LNCaP clone FGC (cell line): ENCODE results near the gene DDX27.
"Not testable (repeated sequence)": the region's sequence is repeated elsewhere in the genome, so short reads cannot be mapped to it uniquely, and the experiment has no call there.

ENCODE experiments used
- DNase-seq: peaks from one replicate; pipeline ENCODE4 v3.0.0-alpha.2; 2011; ENCODE audit warnings: low read depth
- H3K4me3 ChIP-seq: 2 replicates; pipeline ENCODE4 v1.5.1; 2011; ENCODE audit warnings: mild to moderate bottlenecking, low read depth, low read length, control low read depth
- TF ChIP-seq, protein P1 (sequence below): IDR thresholded peaks from 2 replicates; pipeline ENCODE4 v1.5.1; 2012; ENCODE audit warnings: mild to moderate bottlenecking; ENCODE audit not compliant: control insufficient read depth, insufficient read depth; ENCODE audit errors: extremely low read depth

The DDX27 gene

DNA sequence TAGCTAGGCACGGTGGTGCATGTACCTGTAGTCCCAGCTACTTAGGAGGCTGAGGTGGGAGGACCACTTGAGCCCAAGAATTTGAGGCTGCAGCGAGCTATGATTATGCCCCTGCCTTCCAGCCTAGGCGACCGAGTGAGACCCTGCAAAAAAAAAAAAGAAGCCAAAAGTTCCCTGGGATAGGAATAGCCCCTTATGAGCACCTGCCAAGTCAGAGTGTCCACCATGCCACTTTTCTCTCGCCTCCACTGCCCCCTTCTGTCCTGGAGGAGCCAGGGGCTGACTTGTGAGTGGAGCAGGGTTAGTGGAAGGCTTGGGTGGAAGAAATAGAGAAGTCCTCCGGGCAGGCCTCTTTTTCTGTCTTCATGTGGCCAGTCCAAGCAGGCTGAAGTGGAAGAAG, 12.1 kb upstream of the DDX27 start:
- no peak for DNase-seq
- no peak overlapping the region for H3K4me3 ChIP-seq
- TF ChIP-seq, protein P1, sequence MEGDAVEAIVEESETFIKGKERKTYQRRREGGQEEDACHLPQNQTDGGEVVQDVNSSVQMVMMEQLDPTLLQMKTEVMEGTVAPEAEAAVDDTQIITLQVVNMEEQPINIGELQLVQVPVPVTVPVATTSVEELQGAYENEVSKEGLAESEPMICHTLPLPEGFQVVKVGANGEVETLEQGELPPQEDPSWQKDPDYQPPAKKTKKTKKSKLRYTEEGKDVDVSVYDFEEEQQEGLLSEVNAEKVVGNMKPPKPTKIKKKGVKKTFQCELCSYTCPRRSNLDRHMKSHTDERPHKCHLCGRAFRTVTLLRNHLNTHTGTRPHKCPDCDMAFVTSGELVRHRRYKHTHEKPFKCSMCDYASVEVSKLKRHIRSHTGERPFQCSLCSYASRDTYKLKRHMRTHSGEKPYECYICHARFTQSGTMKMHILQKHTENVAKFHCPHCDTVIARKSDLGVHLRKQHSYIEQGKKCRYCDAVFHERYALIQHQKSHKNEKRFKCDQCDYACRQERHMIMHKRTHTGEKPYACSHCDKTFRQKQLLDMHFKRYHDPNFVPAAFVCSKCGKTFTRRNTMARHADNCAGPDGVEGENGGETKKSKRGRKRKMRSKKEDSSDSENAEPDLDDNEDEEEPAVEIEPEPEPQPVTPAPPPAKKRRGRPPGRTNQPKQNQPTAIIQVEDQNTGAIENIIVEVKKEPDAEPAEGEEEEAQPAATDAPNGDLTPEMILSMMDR, result no peak

DNA sequence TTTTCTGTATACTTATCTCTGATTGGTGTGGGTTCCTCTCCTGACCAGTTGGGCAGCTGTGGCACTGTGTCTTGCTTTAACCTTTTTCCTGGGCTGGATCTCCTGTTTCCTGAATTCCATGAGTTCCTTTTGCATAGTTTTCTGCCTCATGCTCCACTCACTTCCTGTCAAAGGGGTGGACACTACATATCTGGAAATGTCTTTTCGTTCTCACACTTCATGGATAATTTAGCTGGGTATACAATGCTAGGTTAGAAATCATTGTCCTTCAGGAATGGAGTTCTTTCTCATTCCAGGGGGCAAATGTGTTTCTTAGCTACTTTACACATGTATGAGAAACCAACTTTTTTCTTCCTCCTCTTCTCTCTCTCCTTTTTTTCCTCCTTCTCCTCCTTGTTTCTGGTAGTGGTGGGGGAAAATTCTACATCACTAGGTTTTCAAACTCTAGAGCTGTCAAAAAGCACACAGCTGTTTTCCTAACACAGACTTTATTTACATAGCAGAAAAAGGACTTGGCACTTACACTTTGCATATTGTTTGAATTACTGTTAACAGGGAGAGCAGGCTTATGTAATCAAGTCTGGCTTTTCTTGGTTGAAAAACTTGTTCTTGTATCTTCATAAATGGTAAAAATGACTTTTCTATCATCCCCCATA, 9.0 kb upstream of the DDX27 start:
- TF ChIP-seq, protein P1, result no peak
- DNase-seq, result peak; percentile 54

DNA sequence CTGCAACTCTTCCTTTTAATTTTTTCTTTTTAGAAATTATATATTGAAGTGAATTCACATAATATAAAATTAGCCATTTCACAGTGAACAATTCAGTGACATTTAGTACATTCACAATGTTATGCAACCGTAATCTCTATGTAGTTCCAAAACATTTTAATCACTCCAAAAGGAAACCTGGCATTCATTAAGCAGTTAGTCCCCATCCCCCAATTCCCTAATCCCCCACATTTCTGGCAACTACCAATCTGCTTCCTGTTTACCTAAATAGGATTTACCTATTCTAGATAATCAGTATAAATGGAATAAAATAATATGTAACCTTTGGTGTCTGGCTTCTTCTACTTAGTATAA, 8.5 kb upstream of the DDX27 start:
- DNase-seq, result no peak
- H3K4me3 ChIP-seq, result no peak overlapping the region
- TF ChIP-seq, protein P1, result no peak

More for the DNA sequence above, 9.0 kb upstream of the DDX27 start:
- H3K4me3 ChIP-seq, result no peak overlapping the region

DNA sequence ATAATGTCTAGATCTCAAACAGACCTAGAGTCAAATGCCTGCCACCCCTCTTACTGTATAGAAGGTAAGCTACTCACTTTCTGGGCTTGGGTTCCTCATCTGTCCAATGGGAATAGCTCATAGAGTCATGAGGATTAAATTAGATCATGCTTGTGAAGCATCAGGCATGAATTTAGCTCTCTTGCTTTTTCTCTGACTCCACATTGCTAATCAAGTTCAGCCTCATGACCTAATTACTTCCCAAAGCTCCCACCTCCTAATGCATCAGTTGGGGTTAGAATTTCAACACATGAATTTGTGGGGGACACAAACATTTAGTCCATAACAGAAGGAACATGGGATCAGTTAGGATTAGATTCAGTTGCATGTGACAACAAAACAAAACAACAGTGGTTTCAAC, 4.6 kb upstream of the DDX27 start:
- TF ChIP-seq, protein P1, result no peak
- no peak overlapping the region for H3K4me3 ChIP-seq
- DNase-seq, result no peak

DNA sequence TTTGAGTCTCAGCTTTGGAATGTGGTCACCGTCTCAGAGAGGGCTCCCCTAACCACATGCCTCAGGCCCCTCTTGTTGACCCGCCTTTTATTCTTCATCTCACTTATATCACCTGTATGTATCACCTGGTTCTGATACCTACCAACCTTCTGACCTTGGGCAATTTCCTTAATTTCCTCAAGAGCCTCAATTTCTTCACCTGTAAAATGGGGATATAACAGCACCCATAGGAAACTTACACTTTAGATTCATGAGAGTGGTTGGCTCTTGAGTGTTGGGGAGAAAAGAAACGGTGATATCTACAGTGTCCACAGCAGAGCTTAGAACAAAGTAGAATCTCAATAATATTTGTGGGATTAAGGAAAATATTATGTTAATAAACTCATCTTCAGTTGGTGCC, 4.0 kb upstream of the DDX27 start:
- TF ChIP-seq, protein P1, result no peak

DNA sequence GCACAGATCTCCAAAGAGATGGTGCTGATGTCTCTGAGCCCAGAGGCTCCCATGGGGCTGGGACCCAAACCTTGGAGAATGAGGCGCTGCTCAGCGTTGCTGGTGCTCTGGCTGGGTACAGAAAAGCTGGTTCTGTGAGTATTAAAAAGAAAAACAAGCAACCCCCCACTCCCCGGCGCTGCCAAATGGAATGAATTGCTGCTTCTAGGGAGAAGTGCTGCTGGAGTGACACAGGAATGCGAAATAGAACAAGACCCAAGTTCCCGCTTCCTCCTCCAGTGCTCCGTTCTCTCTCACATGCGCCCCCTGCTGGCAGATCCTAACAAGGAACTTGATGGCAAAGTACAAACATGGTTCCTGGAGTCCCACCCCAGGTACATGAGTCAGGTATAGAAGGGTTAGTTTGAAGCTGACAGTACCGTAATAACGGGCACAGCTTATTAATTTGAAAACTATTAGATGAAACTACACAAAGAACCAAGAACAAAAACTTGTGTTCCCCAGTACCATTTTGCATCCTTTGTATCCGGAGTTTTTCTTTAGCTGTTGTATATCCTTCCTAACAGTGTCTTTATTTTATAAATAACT, 2.1 kb upstream of the DDX27 start:
- TF ChIP-seq, protein P1, result peak; percentile 92
- DNase-seq, result peak; percentile 73
- no peak overlapping the region for H3K4me3 ChIP-seq

More for the DNA sequence above, 4.0 kb upstream of the DDX27 start:
- no peak overlapping the region for H3K4me3 ChIP-seq
- DNase-seq, result no peak

DNA sequence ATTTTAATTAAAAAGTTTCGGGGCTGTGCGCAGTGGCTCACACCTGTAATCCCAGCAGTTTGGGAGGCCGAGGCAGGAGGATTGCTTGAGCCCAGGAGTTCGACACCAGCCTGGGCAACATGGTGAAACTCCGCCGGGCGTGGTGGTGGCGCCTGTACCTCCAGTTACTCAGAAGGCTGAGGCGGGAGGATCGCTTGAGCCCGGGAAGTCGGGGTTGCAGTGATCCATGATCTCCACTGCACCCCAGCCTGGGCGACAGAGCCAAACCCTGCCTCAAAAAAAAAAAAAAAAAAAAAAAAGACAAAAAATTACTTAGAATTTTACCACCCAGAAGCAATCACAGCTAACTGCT, 501 bp upstream of the DDX27 start:
- DNase-seq, result not testable (repeated sequence)
- H3K4me3 ChIP-seq, result peak overlapping the region; percentile 100; the same call in 1 of the 2 replicates
